CD8-positive, alpha-beta memory T cell (primary cell): ENCODE data around the gene KMT2C. TPM values are rescaled to one million over a fixed set of nuclear protein-coding genes. Genes with fewer than 3 reads are reported as not detected.
A peak's percentile ranks its signal among the peaks of the same experiment; 100 is the strongest.
"Not testable (repeated sequence)": the region's sequence is repeated elsewhere in the genome, so short reads cannot be mapped to it uniquely, and the experiment has no call there.

ENCODE experiments used
- CTCF ChIA-PET: fragments of 350-600 bp; sonication (Branson Sonifier 250); formaldehyde crosslinking; loops from one replicate; lab custom pipeline; 2021; ENCODE audit warnings: antibody characterized with exemption; lab: Charles Lee
- POLR2A ChIA-PET: fragments of 350-600 bp; sonication (Branson Sonifier 250); formaldehyde crosslinking; loops from one replicate; lab custom pipeline; 2021; ENCODE audit warnings: antibody characterized with exemption; lab: Charles Lee
- DNase-seq, 5 donors: peaks; one replicate each; pipeline versions ENCODE4 v3.0.0 to v3.0.0-alpha.2; 2020 to 2022; ENCODE audit warnings: mixed read lengths in 1 of 5
- H3K27ac ChIP-seq: one replicate; pipeline ENCODE4 v1.7.0; 2013; ENCODE audit warnings: low read depth, mild to moderate bottlenecking, low read length, moderate library complexity
- H3K27me3 ChIP-seq: 2 replicates; pipeline ENCODE4 v1.7.0; 2013; ENCODE audit warnings: low read length, mild to moderate bottlenecking; ENCODE audit not compliant: insufficient read depth, poor library complexity, severe bottlenecking
- H3K36me3 ChIP-seq: 2 replicates; pipeline ENCODE4 v1.7.0; 2013; ENCODE audit warnings: mild to moderate bottlenecking, low read length, moderate library complexity; ENCODE audit not compliant: insufficient read depth
- H3K4me1 ChIP-seq: 2 replicates; pipeline ENCODE4 v1.7.0; 2013; ENCODE audit warnings: mild to moderate bottlenecking, low read length, moderate library complexity; ENCODE audit not compliant: insufficient read depth
- H3K4me3 ChIP-seq: 2 replicates; pipeline ENCODE4 v1.7.0; 2013; ENCODE audit warnings: mild to moderate bottlenecking, low read length
- H3K9me3 ChIP-seq: 2 replicates; pipeline ENCODE4 v1.7.0; 2013; ENCODE audit warnings: mild to moderate bottlenecking, low read length
- H3K27ac Mint-ChIP-seq, 8 donors: one replicate each; pipeline ENCODE4 v1.8.0; 2020 to 2021; ENCODE audit warnings: mixed read lengths in 8 of 8, mild to moderate bottlenecking in 6 of 8, inconsistent platforms in 3 of 8, moderate library complexity in 3 of 8
- H3K27me3 Mint-ChIP-seq, 2 donors: one replicate each; pipeline ENCODE4 v1.8.0; 2020 to 2021; ENCODE audit warnings: mixed read lengths in 2 of 2, mild to moderate bottlenecking in 1 of 2, moderate library complexity in 1 of 2
- H3K36me3 Mint-ChIP-seq, 3 donors: one replicate each; pipeline ENCODE4 v1.8.0; 2020 to 2021; ENCODE audit warnings: mixed read lengths in 3 of 3, inconsistent platforms in 1 of 3, mild to moderate bottlenecking in 1 of 3
- H3K4me1 Mint-ChIP-seq, 3 donors: one replicate each; pipeline ENCODE4 v1.8.0; 2020 to 2021; ENCODE audit warnings: mixed read lengths in 3 of 3, inconsistent platforms in 1 of 3, mild to moderate bottlenecking in 1 of 3
- H3K4me3 Mint-ChIP-seq, 7 donors: one replicate each; pipeline ENCODE4 v1.8.0; 2020 to 2021; ENCODE audit warnings: mixed read lengths in 7 of 7, mild to moderate bottlenecking in 6 of 7, moderate library complexity in 4 of 7, inconsistent platforms in 2 of 7
- H3K9me3 Mint-ChIP-seq, 5 donors: one replicate each; pipeline ENCODE4 v1.8.0; 2020 to 2022; ENCODE audit warnings: mixed read lengths in 5 of 5, mild to moderate bottlenecking in 3 of 5, moderate library complexity in 2 of 5, inconsistent platforms in 1 of 5
- polyA plus RNA-seq: library from polyadenylated mRNA; unstranded; fragments of 300-500 nt; fragmentation: Illumina TruSeq; gene quantifications from one replicate; pipeline ENCODE4 v1.2.3, GENCODE V29; 2021
- total RNA-seq, 2 experiments: library from RNA; stranded (reverse); gene quantifications; one replicate each; pipeline ENCODE4 v1.2.3, GENCODE V29; 2021

KMT2C gene
- total and polyA plus RNA-seq, 3 experiments from 2014 or later = 18.7 to 45.3 (median 42.0) TPM

DNA sequence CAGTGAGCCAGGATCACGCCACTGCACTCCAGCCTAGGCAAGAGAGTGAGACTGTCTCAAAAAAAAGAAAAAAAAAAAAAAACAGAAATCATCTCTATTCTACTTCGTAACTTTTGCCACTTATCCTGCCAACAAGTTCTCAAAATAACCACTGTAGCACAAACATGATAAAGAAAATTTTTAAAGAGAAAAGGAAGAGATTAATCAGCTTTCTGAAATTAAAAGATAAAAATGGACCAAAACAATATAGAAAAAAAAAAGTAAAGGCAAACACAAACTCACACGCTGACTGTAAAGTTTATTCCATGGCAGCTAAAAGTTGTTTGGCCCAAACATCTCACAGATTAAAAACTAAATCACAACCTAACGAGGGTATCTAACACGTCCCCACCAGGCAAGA is 5.7 kb downstream of the KMT2C start:
- H3K27me3 ChIP-seq, H3K27ac Mint-ChIP-seq, H3K36me3 Mint-ChIP-seq, H3K27me3 Mint-ChIP-seq, CTCF ChIA-PET, H3K4me3 ChIP-seq, POLR2A ChIA-PET, H3K9me3 Mint-ChIP-seq, DNase-seq, H3K27ac ChIP-seq, H3K36me3 ChIP-seq, H3K9me3 ChIP-seq: not testable (repeated sequence)
- peaks cover 72% of the 10 kb centered on the region for H3K4me1 ChIP-seq
- peak overlapping the region in 1 of 7 donors; percentile 38 for H3K4me3 Mint-ChIP-seq
- H3K4me1 Mint-ChIP-seq = peaks cover 60 to 82% (median 78%) of the 10 kb centered on the region in 3 donors

DNA sequence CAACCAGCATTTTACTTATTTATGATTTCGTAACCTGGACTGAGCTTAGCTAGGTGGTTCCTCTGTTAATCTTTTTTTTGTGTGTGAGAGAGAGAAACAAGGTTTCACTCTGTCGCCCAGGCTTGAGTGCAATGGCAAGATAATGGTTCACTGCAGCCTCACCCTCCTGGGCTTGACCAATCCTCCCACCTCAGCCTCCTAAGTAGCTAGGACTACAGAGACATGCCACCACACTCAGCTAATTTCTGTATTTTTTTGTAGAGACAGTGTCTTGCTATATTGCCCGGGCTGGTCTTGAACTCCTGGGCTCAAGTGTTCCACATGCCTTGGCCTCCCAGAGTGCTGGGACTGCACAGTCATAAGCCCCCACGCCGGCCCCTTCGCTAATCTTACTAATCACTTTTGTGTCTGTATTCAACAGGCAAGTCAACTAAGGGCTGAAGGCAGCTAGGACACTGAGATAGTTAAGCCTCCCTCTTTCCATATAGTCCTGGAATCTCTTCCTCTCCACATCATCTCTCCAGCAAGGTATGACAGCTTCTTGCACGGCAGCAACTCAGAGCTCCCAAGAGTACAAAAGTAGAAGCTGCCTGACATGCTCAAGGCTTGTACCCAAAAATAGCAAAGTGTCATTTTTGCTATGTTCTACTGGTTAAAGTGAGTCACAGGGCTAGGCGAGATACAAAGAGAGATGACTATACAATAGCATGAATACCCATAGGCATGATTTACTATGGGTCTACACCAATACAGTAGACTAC is 11.3 kb downstream of the KMT2C start:
- peaks cover 0 to 2% of the 10 kb centered on the region in 2 donors for H3K27me3 Mint-ChIP-seq
- H3K36me3 Mint-ChIP-seq = peaks cover 17 to 22% (median 21%) of the 10 kb centered on the region in 3 donors
- peaks cover 4 to 18% (median 14%) of the 10 kb centered on the region in 5 donors for H3K9me3 Mint-ChIP-seq
- H3K27ac Mint-ChIP-seq = no peak overlapping the region
- peak overlapping the region in 1 of 7 donors; percentile 5 for H3K4me3 Mint-ChIP-seq
- Histone ChIP-seq H3K4me3 (no peak overlapping the region), H3K27me3 (no peaks in the 10 kb centered on the region), H3K9me3 (no peaks in the 10 kb centered on the region), H3K4me1 (peaks cover 46% of the 10 kb centered on the region), H3K27ac (no peak overlapping the region), H3K36me3 (no peaks in the 10 kb centered on the region)
- ChIA-PET CTCF (no interaction called here), POLR2A (no interaction called here)
- peaks cover 68 to 82% (median 79%) of the 10 kb centered on the region in 3 donors for H3K4me1 Mint-ChIP-seq
- DNase-seq = no peak

DNA sequence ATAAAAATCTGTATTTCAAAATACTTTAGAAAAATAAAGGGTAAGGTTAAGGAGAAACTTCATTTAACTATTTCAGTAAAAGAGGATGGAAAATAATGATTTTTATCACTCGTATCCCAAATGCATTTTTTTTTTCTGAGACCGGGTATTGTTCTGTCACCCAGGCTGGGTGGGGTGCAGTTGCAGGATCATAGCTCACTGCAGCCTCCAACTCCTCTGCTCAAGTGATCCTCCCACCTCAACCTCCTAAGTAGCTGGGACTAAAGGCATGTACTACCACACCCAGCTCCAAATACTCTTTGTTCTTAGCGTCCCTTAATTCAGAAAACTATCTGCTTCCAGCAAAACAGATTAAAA is 11.8 kb downstream of the KMT2C start:
- H3K27ac Mint-ChIP-seq = no peak overlapping the region
- no peak for DNase-seq
- no peaks in the 10 kb centered on the region for H3K27me3 ChIP-seq
- H3K4me3 Mint-ChIP-seq = no peak overlapping the region
- no peak overlapping the region for H3K27ac ChIP-seq
- peaks cover 41% of the 10 kb centered on the region for H3K4me1 ChIP-seq
- H3K27me3 Mint-ChIP-seq = peaks cover 0 to 2% of the 10 kb centered on the region in 2 donors
- H3K4me1 Mint-ChIP-seq = peaks cover 68 to 82% (median 78%) of the 10 kb centered on the region in 3 donors
- H3K4me3 ChIP-seq = no peak overlapping the region
- peaks cover 18 to 24% (median 22%) of the 10 kb centered on the region in 3 donors for H3K36me3 Mint-ChIP-seq
- ChIA-PET POLR2A (no interaction called here), CTCF (no interaction called here)
- H3K36me3 ChIP-seq = no peaks in the 10 kb centered on the region
- H3K9me3 ChIP-seq = no peaks in the 10 kb centered on the region
- H3K9me3 Mint-ChIP-seq = peaks cover 4 to 18% (median 14%) of the 10 kb centered on the region in 5 donors

DNA sequence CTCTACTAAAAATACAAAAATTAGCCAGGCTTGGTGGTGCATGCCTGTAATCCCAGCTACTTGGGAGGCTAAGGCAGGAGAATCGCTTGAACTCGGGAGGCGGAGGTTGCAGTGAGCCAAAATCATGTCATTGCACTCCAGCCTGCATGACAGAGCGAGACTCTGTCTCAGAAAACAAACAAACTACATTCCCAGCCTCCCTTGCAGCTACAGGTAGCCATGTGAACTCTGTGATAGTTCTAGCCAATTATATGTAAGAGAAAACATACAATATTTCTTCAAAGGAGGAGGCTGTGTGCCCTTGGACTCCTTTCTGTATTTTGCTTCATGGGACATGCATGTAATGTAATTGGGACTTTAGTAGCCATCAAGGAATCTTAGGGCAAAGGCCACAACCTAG is 12.6 kb downstream of the KMT2C start:
- H3K27ac Mint-ChIP-seq, POLR2A ChIA-PET, H3K36me3 ChIP-seq, H3K27me3 Mint-ChIP-seq, H3K9me3 ChIP-seq, H3K4me3 ChIP-seq, H3K27ac ChIP-seq, H3K27me3 ChIP-seq, DNase-seq: not testable (repeated sequence)
- peaks cover 35% of the 10 kb centered on the region for H3K4me1 ChIP-seq
- peaks cover 62 to 81% (median 74%) of the 10 kb centered on the region in 3 donors for H3K4me1 Mint-ChIP-seq
- CTCF ChIA-PET = interaction anchor here (1.2 kb wide), 1 partner anchor 95 kb away, joined by 3 read pairs; no protein-coding TSS in a partner anchor
- H3K9me3 Mint-ChIP-seq = peaks cover 4 to 18% (median 14%) of the 10 kb centered on the region in 5 donors
- peaks cover 18 to 25% (median 22%) of the 10 kb centered on the region in 3 donors for H3K36me3 Mint-ChIP-seq
- H3K4me3 Mint-ChIP-seq = peak overlapping the region in 1 of 7 donors; percentile 18

DNA sequence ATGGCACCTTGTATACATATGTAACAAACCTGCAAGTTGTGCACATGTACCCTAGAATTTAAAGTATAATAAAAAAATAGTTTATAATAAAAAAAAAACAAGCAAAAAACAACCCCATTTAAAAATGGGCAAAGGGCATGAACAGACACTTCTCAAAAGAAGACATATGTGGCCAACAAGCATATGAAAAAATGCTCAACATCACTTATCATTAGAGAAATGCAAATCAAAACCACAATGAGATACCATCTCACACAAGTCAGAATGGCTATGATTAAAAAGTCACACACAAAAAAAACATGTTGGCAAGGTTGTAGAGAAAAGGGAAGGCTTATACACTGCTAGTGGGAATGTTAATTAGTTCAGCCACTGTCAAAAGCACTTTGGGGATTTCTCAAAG is 14.9 kb downstream of the KMT2C start:
- H3K9me3 Mint-ChIP-seq = peaks cover 4 to 18% (median 14%) of the 10 kb centered on the region in 5 donors
- H3K27ac ChIP-seq, DNase-seq, CTCF ChIA-PET, H3K27me3 Mint-ChIP-seq, H3K27me3 ChIP-seq, H3K4me3 ChIP-seq, H3K36me3 ChIP-seq, POLR2A ChIA-PET, H3K9me3 ChIP-seq: not testable (repeated sequence)
- peaks cover 48 to 68% (median 59%) of the 10 kb centered on the region in 3 donors for H3K4me1 Mint-ChIP-seq
- peak overlapping the region in 1 of 8 donors; percentile 37 for H3K27ac Mint-ChIP-seq
- H3K4me1 ChIP-seq = peaks cover 14% of the 10 kb centered on the region
- peak overlapping the region in 1 of 7 donors; percentile 23 for H3K4me3 Mint-ChIP-seq
- peaks cover 18 to 26% (median 22%) of the 10 kb centered on the region in 3 donors for H3K36me3 Mint-ChIP-seq

DNA sequence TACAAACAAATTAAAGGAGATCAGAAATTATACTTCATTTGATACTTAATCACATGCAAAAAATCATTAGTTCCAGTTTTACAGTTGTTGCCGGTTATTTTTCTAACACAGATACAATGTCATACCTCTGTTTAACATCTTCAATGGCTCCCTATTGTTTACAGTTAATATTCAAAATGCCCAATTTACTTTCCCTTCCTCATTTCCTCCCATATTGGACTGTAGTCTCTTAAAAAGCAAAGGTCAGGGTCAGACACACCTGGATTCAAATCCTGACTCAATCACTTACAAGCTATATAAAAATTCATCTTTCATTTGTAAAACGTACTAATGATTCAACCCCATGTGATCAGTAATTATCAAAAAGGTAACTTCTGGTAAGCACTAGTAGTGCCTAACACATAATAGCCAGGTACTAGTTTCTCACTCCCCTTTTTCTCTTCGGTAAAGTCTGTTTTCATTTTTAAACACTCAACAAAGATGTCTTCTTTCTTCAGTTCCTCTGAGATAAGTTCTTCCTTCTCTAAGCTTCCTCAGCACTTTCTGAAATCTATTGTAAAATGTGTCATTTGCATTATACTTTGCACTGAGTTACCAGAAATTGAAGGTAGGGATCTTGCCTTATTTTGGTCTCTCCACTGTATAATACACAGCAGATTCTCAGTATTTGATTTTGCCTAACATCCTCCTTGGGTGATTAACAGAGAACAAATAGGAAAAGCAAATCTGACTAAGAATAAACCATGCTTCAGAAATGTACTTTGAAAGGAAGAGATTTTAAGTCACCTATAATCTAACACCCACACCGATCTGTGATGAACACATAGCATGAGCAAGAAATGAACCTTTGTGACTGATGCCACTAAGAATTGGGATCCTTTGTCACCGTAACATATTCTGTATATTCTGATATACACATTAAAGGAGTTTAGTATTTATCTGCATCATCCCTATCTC is 16.1 kb downstream of the KMT2C start:
- no peak for DNase-seq
- Histone ChIP-seq H3K4me3 (no peak overlapping the region), H3K4me1 (peaks cover 2% of the 10 kb centered on the region), H3K27me3 (no peaks in the 10 kb centered on the region), H3K27ac (no peak overlapping the region), H3K36me3 (no peaks in the 10 kb centered on the region), H3K9me3 (no peaks in the 10 kb centered on the region)
- ChIA-PET CTCF (no interaction called here), POLR2A (no interaction called here)
- H3K9me3 Mint-ChIP-seq = peaks cover 4 to 18% (median 14%) of the 10 kb centered on the region in 5 donors
- H3K36me3 Mint-ChIP-seq = peaks cover 18 to 26% (median 22%) of the 10 kb centered on the region in 3 donors
- H3K4me1 Mint-ChIP-seq = peaks cover 42 to 62% (median 50%) of the 10 kb centered on the region in 3 donors
- H3K27ac Mint-ChIP-seq = peak overlapping the region in 4 of 8 donors; percentile 16 to 75 (median 36)
- peak overlapping the region in 1 of 7 donors; percentile 6 for H3K4me3 Mint-ChIP-seq
- H3K27me3 Mint-ChIP-seq = peaks cover 0 to 2% of the 10 kb centered on the region in 2 donors

DNA sequence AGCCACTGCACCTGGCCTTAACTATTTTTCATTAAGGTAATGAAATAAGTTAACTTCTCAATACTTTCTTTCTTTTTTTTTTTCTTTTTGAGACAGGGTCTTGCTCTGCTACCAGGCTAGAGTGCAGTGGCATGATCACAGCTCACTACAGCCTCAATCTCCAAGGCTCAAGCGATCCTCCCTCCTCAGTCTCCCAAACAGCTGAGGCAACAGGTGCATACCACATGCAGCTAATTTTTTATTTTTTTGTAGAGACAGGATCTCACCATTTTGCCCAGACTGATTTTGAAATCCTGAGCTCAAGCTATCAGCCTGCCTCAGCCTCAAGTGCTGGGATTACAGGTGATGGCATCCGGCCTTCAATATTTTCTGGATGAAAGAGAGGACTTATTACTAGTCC is 21.0 kb downstream of the KMT2C start:
- H3K4me1 Mint-ChIP-seq = peaks cover 29 to 50% (median 42%) of the 10 kb centered on the region in 3 donors

More for the DNA sequence above, 21.0 kb downstream of the KMT2C start:
- Mint-ChIP-seq H3K4me3 (no peak overlapping the region), H3K27ac (peak overlapping the region in 1 of 8 donors; percentile 60), H3K36me3 (peaks cover 0 to 6% (median 4%) of the 10 kb centered on the region in 3 donors), H3K9me3 (no peaks in the 10 kb centered on the region), H3K27me3 (no peaks in the 10 kb centered on the region)
- ChIA-PET POLR2A (no interaction called here), CTCF (no interaction called here)
- DNase-seq = no peak
- Histone ChIP-seq H3K4me1 (peaks cover 6% of the 10 kb centered on the region), H3K36me3 (no peaks in the 10 kb centered on the region), H3K27me3 (no peaks in the 10 kb centered on the region), H3K4me3 (no peak overlapping the region), H3K9me3 (no peaks in the 10 kb centered on the region), H3K27ac (no peak overlapping the region)
